ENCODE measurements around the gene SLC5A2.

The SLC5A2 gene

DNA sequence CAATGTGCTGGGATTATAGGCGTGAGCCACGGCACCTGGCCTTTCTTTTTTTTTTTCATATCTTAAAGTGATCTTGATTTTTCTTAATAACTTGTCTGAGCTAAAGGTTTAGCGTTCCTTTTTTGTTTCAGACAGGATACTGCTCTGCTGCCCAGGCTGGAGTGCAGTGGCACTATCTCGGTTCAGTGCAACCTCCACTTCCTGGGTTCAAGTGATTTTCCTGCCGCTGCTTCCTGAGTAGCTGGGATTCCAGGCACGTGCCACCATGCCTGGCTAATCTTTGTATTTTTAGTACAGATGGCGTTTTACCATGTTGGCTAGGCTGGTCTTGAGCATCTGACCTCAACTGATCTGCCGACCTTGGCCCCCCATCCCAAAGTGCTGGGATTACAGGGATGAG, 21.2 kb downstream of the SLC5A2 start:
- no peak for DNase-seq (ENCODE audit: low read depth)
- TF ChIP-seq, protein P1, sequence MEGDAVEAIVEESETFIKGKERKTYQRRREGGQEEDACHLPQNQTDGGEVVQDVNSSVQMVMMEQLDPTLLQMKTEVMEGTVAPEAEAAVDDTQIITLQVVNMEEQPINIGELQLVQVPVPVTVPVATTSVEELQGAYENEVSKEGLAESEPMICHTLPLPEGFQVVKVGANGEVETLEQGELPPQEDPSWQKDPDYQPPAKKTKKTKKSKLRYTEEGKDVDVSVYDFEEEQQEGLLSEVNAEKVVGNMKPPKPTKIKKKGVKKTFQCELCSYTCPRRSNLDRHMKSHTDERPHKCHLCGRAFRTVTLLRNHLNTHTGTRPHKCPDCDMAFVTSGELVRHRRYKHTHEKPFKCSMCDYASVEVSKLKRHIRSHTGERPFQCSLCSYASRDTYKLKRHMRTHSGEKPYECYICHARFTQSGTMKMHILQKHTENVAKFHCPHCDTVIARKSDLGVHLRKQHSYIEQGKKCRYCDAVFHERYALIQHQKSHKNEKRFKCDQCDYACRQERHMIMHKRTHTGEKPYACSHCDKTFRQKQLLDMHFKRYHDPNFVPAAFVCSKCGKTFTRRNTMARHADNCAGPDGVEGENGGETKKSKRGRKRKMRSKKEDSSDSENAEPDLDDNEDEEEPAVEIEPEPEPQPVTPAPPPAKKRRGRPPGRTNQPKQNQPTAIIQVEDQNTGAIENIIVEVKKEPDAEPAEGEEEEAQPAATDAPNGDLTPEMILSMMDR (IDR thresholded peaks at IDR 0.05; ENCODE audit: insufficient read depth, low read depth, low read length, missing control alignments) = no peak
- H3K4me3 ChIP-seq (ENCODE audit: low read length) = no peak overlapping the region

DNA sequence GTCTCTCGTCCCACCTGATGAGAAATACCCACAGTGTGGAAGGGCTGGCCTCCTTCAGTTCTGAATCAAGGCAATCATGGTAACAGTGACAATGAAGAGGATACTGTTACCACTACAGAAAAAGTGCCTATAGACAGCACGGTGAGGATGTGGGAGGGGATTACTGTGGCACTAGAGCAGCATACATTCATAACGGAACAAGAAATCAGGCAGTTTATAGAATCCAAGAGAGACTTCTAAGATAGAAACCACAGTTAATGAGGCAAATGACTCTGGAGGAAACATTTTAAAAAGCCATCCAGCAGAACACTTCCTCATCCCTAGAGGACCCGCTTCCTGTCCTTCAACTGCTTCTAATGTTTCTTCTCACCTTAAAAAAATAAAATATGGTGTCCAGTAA, 22.6 kb downstream of the SLC5A2 start:
- H3K4me3 ChIP-seq (ENCODE audit: low read length) = no peak overlapping the region
- TF ChIP-seq, protein P1 (IDR thresholded peaks at IDR 0.05; ENCODE audit: insufficient read depth, low read depth, low read length, missing control alignments) = no peak
- DNase-seq (ENCODE audit: low read depth) = no peak

DNA sequence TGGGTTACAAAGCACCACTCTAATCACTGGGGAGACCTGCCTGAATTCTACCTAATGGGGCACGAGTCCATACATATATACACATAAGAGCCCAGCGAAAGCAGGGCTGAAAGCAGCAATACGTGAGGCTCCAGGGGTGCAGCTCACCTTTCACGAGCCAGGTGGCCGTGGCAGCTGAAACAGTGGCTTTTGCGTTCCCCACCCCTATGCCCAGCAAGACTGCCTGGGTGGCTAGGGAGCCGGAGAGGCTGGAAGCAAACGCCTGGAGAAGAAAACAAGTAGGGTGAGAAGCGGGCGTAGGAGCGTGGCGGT, 24.6 kb downstream of the SLC5A2 start:
- peak overlapping the region; percentile 92 for H3K4me3 ChIP-seq (ENCODE audit: low read length)
- TF ChIP-seq, protein P1 (IDR thresholded peaks at IDR 0.05; ENCODE audit: insufficient read depth, low read depth, low read length, missing control alignments) = no peak
- no peak for DNase-seq (ENCODE audit: low read depth)

DNA sequence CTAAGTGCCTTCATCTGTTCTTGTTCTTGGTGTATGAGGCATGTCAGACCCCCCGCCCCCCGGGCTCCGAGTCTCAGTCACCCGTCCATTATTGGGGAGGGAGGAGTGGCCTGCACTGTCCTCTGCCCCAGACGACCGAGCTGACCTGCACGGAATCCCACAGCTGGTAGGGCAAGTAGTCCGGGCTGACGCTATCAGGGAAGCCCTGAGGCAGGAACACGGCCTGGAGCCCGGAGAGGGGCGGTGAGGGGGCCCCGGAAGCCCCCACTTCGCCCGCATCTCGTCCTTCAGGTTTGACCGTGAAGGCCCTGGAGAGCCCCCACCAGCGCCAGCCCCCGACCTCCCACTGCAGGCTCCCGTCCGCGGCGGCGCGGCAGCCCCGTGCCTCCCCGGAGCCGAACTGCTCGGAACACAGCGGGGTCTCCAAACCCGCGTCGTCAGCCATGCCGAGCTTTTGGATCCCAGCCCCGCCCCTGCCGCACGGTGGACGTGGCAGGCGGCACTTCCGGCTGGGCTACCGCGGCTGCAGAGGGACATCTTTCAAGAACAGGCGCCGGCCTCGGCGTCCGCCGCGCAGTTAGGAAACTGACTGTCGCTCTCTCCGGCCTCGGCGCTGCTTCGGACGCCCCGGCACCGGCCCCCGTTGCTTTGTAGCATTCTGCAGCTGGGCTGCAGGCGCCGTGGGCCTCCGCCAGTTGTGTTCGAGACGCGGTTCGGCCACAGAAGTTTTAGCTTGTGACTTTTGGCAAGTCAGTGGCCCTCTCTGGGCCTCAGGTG, 25.2 kb downstream of the SLC5A2 start, which contains the start of gene RUSF1:
TSS of gene RUSF1 (minus strand) at position 463 of the 777 bp plus-strand sequence. CDS start at position 445, 18 bp downstream.
- TF ChIP-seq, protein P1 (IDR thresholded peaks at IDR 0.05; ENCODE audit: insufficient read depth, low read depth, low read length, missing control alignments) = no peak
- peak within 1 kb of the TSS; percentile 92 for H3K4me3 ChIP-seq (ENCODE audit: low read length)
- DNase-seq (ENCODE audit: low read depth) = peak; percentile 89

DNA sequence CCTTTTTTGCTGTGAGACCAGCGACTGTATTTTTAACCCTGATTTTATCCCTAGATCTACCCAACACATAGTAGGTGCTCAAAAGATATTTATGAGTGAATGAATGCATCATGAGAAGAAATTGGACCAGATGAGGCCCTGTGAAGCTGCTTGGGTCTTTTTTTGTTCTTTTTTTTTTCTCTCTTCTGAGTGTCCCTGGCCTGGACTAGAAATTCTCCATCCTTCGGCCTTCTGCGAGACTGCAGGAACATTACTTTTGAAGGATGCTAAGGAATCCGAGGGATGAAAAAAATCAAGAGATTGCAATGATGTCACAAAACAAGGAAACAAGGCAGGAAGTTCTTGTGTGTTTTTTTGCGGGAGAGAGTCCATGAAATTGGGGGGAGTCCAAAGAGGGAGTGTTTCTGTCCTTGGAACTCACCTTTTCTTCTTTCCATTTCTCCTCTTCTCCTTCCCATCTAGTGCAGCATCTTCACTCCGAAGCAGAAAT, 25.8 kb downstream of the SLC5A2 start:
- no peak for DNase-seq (ENCODE audit: low read depth)
- TF ChIP-seq, protein P1 (IDR thresholded peaks at IDR 0.05; ENCODE audit: insufficient read depth, low read depth, low read length, missing control alignments) = no peak
- peak overlapping the region; percentile 92 for H3K4me3 ChIP-seq (ENCODE audit: low read length)

DNA sequence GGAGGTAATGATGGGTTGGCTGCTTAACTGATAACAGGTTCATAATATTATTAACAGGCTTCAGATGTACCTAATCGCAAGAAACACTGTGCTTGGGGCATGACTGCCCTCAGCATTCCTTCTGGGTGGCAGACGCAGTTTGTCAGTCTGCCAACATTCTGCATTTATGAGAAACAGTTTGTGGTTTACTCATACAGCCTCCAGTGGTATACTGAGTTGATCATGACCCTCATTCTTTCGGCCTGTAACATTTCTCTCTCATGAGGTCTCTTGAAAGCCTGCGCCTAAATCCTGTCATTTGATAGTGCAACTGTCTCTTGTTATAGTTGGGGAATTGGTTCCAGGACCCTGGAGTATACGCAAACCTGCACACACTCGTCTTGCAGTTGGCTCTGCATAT, 30.2 kb downstream of the SLC5A2 start:
- TF ChIP-seq, protein P1 (IDR thresholded peaks at IDR 0.05; ENCODE audit: insufficient read depth, low read depth, low read length, missing control alignments) = no peak
- no peak overlapping the region for H3K4me3 ChIP-seq (ENCODE audit: low read length)
- peak; percentile 74 for DNase-seq (ENCODE audit: low read depth)

DNA sequence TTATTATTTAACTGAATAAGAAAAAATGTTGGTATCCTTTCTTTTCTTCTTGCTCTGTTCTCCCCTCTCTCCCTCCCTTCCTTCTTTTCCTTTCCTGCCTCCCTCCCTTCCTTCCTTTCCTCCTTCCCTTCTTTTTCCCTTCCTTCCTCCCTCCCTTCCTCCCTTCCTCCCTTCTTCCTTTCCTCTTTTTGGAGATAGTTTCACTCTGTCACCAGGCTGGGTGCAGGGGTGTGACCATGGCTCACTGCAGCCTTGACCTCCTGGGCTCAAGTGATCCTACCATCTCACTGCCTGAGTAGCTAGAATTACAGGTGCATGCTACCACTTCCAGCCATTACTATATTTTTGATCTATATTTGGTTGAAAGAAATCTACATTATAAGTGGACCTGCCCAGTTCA, 31.0 kb downstream of the SLC5A2 start:
- TF ChIP-seq, protein P1 (IDR thresholded peaks at IDR 0.05; ENCODE audit: insufficient read depth, low read depth, low read length, missing control alignments) = no peak
- DNase-seq (ENCODE audit: low read depth) = no peak
- no peak overlapping the region for H3K4me3 ChIP-seq (ENCODE audit: low read length)

Measured in epithelial cell of esophagus (primary cell).